ENCODE measurements around the gene PRG2.
A peak's percentile ranks its signal among the peaks of the same experiment; 100 is the strongest.

PRG2 gene

GRCh38 chr11:57370941-57371340 lies 19.5 kb downstream of the PRG2 start:
- H3K4me3 ChIP-seq (ENCODE audit: control insufficient read depth, low read depth, low read length): no peak overlapping the region
- DNase-seq (ENCODE audit: low read depth): no peak
- TF ChIP-seq, protein P1, sequence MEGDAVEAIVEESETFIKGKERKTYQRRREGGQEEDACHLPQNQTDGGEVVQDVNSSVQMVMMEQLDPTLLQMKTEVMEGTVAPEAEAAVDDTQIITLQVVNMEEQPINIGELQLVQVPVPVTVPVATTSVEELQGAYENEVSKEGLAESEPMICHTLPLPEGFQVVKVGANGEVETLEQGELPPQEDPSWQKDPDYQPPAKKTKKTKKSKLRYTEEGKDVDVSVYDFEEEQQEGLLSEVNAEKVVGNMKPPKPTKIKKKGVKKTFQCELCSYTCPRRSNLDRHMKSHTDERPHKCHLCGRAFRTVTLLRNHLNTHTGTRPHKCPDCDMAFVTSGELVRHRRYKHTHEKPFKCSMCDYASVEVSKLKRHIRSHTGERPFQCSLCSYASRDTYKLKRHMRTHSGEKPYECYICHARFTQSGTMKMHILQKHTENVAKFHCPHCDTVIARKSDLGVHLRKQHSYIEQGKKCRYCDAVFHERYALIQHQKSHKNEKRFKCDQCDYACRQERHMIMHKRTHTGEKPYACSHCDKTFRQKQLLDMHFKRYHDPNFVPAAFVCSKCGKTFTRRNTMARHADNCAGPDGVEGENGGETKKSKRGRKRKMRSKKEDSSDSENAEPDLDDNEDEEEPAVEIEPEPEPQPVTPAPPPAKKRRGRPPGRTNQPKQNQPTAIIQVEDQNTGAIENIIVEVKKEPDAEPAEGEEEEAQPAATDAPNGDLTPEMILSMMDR (IDR thresholded peaks at IDR 0.05; ENCODE audit: control insufficient read depth, insufficient read depth, low read depth, low read length, missing control alignments): no peak

DNA sequence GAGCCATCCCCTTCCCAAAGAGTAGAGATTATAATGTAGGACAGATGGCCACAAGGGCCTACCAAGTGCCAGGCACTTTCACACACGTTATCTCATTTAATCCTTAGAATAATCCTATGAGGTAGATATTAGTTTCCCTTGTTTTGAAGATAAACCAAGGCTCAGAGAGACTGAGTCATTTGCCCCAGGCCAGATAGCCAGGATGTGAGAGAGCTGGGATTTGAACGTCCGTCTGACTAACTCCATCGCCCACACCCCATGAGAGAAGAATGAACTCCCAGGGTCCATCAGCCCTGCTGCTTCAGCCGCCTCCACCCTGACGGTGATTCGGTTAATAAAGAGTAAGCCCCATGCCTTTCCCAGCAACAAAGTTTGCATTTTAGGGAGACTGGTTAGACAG lies 20.2 kb downstream of the PRG2 start:
- TF ChIP-seq, protein P1 (IDR thresholded peaks at IDR 0.05; ENCODE audit: control insufficient read depth, insufficient read depth, low read depth, low read length, missing control alignments): no peak
- peak; percentile 27 for DNase-seq (ENCODE audit: low read depth)
- H3K4me3 ChIP-seq (ENCODE audit: control insufficient read depth, low read depth, low read length): no peak overlapping the region

- DNase-seq (ENCODE audit: low read depth): no peak
- H3K4me3 ChIP-seq (ENCODE audit: control insufficient read depth, low read depth, low read length): no peak overlapping the region
- TF ChIP-seq, protein P1 (IDR thresholded peaks at IDR 0.05; ENCODE audit: control insufficient read depth, insufficient read depth, low read depth, low read length, missing control alignments): no peak
Observed at GRCh38 chr11:57368845-57369232, 21.6 kb downstream of the PRG2 start.

- no peak overlapping the region for H3K4me3 ChIP-seq (ENCODE audit: control insufficient read depth, low read depth, low read length)
- TF ChIP-seq, protein P1 (IDR thresholded peaks at IDR 0.05; ENCODE audit: control insufficient read depth, insufficient read depth, low read depth, low read length, missing control alignments): no peak
- no peak for DNase-seq (ENCODE audit: low read depth)
Observed at GRCh38 chr11:57368106-57368844, 22.2 kb downstream of the PRG2 start.

DNA sequence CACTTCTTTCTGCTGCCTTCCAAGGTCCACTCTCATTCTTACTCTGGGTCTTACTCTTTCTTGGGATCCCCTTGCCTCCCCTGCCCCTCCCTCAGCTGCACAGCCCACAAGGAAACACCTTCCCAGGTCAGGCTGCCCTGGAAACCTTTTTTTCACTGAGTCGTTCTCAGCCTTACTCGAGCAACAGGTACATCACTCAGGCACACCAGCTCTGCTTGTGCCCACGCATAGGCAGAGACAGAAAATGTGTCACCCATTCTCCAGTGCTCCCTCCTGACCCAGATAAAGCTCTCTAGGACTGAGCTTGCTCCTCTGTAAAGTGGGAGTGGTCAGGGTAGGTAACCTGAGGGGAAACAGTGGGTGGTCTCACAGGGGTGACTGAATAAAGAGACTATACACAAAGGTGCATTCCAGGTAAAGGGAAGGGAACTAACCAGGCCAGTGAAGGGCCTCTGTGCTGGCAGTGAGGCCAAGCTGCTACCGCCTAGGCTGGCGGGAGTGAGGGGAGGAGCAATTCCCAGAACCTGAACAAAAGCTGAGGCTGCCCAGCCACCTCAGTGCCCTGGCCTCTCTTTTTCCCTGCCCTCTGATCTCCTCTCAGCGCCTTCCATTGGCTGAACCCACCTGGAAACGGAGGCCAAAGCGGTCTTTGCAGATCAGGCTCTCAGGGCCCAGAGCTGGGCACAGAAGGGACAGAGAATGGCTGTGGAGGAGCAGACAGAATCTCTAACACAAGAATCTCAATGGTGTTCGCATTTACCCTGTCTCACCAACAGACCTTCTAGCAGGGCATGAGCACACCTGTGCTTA lies 25.4 kb downstream of the PRG2 start:
- DNase-seq (ENCODE audit: low read depth): no peak
- TF ChIP-seq, protein P1 (IDR thresholded peaks at IDR 0.05; ENCODE audit: control insufficient read depth, insufficient read depth, low read depth, low read length, missing control alignments): no peak
- no peak overlapping the region for H3K4me3 ChIP-seq (ENCODE audit: control insufficient read depth, low read depth, low read length)

GRCh38 chr11:57363131-57364080 lies 27.0 kb downstream of the PRG2 start:
- TF ChIP-seq, protein P1 (IDR thresholded peaks at IDR 0.05; ENCODE audit: control insufficient read depth, insufficient read depth, low read depth, low read length, missing control alignments): no peak
- no peak for DNase-seq (ENCODE audit: low read depth)
- no peak overlapping the region for H3K4me3 ChIP-seq (ENCODE audit: control insufficient read depth, low read depth, low read length)
